ENCODE data around the gene MFF. TPM values are rescaled to one million over a fixed set of nuclear protein-coding genes. Genes with fewer than 3 reads are reported as not detected.

Gene MFF
- total and polyA plus RNA-seq, 10 of the 15 experiments (the other 5 are each of a cell fraction or from before 2014, with no cell fraction given) = 19.6 to 131 (median 106) TPM

GRCh38 chr2:227326783-227327182 is 1.7 kb downstream of the MFF start:
- DNase-seq (ENCODE audit: low read depth, low spot score) (no peak), FAIRE-seq (no peak), ATAC-seq (no peak)
- ChIA-PET POLR2A (interaction anchor here (0.9 kb wide), 1 partner anchor 22 kb away, joined by 3 read pairs; no protein-coding TSS in a partner anchor), SMC1A (ENCODE audit: uncharacterized antibody, unreplicated experiment) (interaction anchor here (1.1 to 1.9 kb wide), 4 partner anchors 10 to 79 kb away, joined by 4 to 5 read pairs (median 4); no protein-coding TSS in a partner anchor), CTCF (interaction anchor here (1.1 to 1.8 kb wide), 5 partner anchors 10 to 439 kb away, joined by 3 to 6 read pairs (median 4); no protein-coding TSS in a partner anchor), RAD21 (ENCODE audit: unreplicated experiment) (no interaction called here)
- no peaks in the 10 kb centered on the region; the same call in 2 of the 3 replicates for H3K9me3 ChIP-seq (replicated peaks; ENCODE audit: control insufficient read depth, insufficient read depth, low read length)
- in situ Hi-C loops (cut with MboI) (no loop called here), intact Hi-C loops (cut with micrococcal nuclease; ENCODE audit: unreplicated experiment) (loop anchor here (5.0 to 10.0 kb wide), 2 partner anchors 136 to 518 kb away; no protein-coding TSS in a partner anchor)
- H3K27me3 ChIP-seq (replicated peaks in 1 of 2; ENCODE audit: control insufficient read depth in 2 of 2, insufficient read depth in 2 of 2, low read length in 1 of 2) = no peaks in the 10 kb centered on the region
- H4K20me1 ChIP-seq (ENCODE audit: control insufficient read depth, insufficient read depth) = no peaks in the 10 kb centered on the region
- no peaks in the 10 kb centered on the region for H3K4me1 ChIP-seq (ENCODE audit: control insufficient read depth, insufficient read depth, low read length)
- no peak overlapping the region; the same call in 1 of the 2 replicates for H3K27ac ChIP-seq (ENCODE audit: control insufficient read depth, insufficient read depth)
- H3K36me3 ChIP-seq (ENCODE audit: control insufficient read depth in 2 of 2, insufficient read depth in 2 of 2, low read length in 1 of 2) = no peaks in the 10 kb centered on the region
- H3K4me2 ChIP-seq (ENCODE audit: control insufficient read depth, insufficient read depth) = peak overlapping the region; percentile 75; the same call in 1 of the 2 replicates
- peak overlapping the region; percentile 90 for H3K4me3 ChIP-seq
- peaks cover 45% of the 10 kb centered on the region for H3K79me2 ChIP-seq (ENCODE audit: control insufficient read depth, insufficient read depth, low read length)
- no peak overlapping the region for H2AFZ ChIP-seq (ENCODE audit: control insufficient read depth, low read depth, low read length)
- H3K9ac ChIP-seq (ENCODE audit: control insufficient read depth, insufficient read depth, low read length) = no peak overlapping the region
- WGBS (ENCODE audit: insufficient coverage, insufficient replicate concordance, low lambda C conversion rate, missing lambda C conversion rate) = 77% methylated on average over 6 of the region's 6 CpGs
- BruUV-seq (replicated peaks) = no TSS peak
- TF ChIP-seq, protein P1, sequence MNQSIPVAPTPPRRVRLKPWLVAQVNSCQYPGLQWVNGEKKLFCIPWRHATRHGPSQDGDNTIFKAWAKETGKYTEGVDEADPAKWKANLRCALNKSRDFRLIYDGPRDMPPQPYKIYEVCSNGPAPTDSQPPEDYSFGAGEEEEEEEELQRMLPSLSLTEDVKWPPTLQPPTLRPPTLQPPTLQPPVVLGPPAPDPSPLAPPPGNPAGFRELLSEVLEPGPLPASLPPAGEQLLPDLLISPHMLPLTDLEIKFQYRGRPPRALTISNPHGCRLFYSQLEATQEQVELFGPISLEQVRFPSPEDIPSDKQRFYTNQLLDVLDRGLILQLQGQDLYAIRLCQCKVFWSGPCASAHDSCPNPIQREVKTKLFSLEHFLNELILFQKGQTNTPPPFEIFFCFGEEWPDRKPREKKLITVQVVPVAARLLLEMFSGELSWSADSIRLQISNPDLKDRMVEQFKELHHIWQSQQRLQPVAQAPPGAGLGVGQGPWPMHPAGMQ (IDR thresholded peaks at IDR 0.05; ENCODE audit: borderline replicate concordance) = no peak
- TF ChIP-seq HDAC2 (IDR thresholded peaks at IDR 0.05) = no peak
- no peak for TF ChIP-seq ATF7 (IDR thresholded peaks at IDR 0.05; ENCODE audit: low read depth)
- TF ChIP-seq MLLT1 (IDR thresholded peaks at IDR 0.05) = peak; percentile 87
- TF ChIP-seq, protein P2, sequence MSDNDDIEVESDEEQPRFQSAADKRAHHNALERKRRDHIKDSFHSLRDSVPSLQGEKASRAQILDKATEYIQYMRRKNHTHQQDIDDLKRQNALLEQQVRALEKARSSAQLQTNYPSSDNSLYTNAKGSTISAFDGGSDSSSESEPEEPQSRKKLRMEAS (IDR thresholded peaks at IDR 0.05; ENCODE audit: low read depth, low read length) = no peak
- TF ChIP-seq, protein P3, sequence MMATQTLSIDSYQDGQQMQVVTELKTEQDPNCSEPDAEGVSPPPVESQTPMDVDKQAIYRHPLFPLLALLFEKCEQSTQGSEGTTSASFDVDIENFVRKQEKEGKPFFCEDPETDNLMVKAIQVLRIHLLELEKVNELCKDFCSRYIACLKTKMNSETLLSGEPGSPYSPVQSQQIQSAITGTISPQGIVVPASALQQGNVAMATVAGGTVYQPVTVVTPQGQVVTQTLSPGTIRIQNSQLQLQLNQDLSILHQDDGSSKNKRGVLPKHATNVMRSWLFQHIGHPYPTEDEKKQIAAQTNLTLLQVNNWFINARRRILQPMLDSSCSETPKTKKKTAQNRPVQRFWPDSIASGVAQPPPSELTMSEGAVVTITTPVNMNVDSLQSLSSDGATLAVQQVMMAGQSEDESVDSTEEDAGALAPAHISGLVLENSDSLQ (IDR thresholded peaks at IDR 0.05) = no peak
- TF ChIP-seq CREM (IDR thresholded peaks at IDR 0.05; ENCODE audit: low read depth) = no peak
- TF ChIP-seq, protein P4, sequence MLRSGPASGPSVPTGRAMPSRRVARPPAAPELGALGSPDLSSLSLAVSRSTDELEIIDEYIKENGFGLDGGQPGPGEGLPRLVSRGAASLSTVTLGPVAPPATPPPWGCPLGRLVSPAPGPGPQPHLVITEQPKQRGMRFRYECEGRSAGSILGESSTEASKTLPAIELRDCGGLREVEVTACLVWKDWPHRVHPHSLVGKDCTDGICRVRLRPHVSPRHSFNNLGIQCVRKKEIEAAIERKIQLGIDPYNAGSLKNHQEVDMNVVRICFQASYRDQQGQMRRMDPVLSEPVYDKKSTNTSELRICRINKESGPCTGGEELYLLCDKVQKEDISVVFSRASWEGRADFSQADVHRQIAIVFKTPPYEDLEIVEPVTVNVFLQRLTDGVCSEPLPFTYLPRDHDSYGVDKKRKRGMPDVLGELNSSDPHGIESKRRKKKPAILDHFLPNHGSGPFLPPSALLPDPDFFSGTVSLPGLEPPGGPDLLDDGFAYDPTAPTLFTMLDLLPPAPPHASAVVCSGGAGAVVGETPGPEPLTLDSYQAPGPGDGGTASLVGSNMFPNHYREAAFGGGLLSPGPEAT (IDR thresholded peaks at IDR 0.05; ENCODE audit: low read depth) = no peak
- TF ChIP-seq MEF2A (IDR thresholded peaks at IDR 0.05; ENCODE audit: insufficient read depth, low read depth, low read length) = no peak
- TF ChIP-seq, protein P5, sequence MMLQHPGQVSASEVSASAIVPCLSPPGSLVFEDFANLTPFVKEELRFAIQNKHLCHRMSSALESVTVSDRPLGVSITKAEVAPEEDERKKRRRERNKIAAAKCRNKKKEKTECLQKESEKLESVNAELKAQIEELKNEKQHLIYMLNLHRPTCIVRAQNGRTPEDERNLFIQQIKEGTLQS (IDR thresholded peaks at IDR 0.05; ENCODE audit: borderline replicate concordance, extremely low read depth, low read depth, low read length) = no peak
- TF ChIP-seq ZBTB33 (IDR thresholded peaks at IDR 0.05) = peak; percentile 89
